ENCODE data around the gene WWOX.

The WWOX gene

GRCh38 chr16:78259873-78260272, 160.4 kb downstream of the WWOX start:
- TF ChIP-seq RARB (CRISPR knock-in tag; IDR thresholded peaks at IDR 0.05) (no peak), SNAI2 (CRISPR knock-in tag; IDR thresholded peaks at IDR 0.05) (no peak), ZC3H10 (CRISPR knock-in tag; IDR thresholded peaks at IDR 0.05) (no peak)
- no peak for ATAC-seq

GRCh38 chr16:78264642-78265041, 165.2 kb downstream of the WWOX start:
- no peak for ATAC-seq
- TF ChIP-seq RARB (CRISPR knock-in tag; IDR thresholded peaks at IDR 0.05) = no peak
- TF ChIP-seq ARNTL (CRISPR knock-in tag; IDR thresholded peaks at IDR 0.05; ENCODE audit: borderline replicate concordance, low read depth) = no peak
- TF ChIP-seq ESRRG (CRISPR knock-in tag; IDR thresholded peaks at IDR 0.05) = no peak
- no peak for TF ChIP-seq GLIS3 (CRISPR knock-in tag; IDR thresholded peaks at IDR 0.05)

DNA sequence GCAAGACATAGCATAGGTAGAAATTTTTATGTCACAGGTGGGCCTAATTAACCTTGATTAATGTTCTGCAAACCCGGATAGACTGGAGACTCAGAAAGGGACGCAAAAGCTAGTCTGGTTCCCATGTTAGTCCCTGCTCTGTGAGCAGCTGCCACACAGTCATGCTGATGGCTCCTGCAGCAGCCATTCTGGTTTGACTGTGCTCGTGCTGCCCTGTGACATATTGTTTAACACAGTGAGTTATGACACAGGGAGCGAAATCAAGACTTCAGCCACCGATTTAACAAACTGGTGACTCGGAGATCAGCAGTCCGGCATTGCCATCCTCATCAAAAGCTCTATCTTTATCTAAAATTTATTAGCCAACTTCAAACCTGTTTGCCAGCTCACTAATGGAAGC, 169.8 kb downstream of the WWOX start:
- TF ChIP-seq ZNF70 (CRISPR knock-in tag; IDR thresholded peaks at IDR 0.05) = no peak
- no peak for TF ChIP-seq GLIS3 (CRISPR knock-in tag; IDR thresholded peaks at IDR 0.05)
- TF ChIP-seq SNAI2 (CRISPR knock-in tag; IDR thresholded peaks at IDR 0.05) = no peak
- TF ChIP-seq ZFP3 (CRISPR knock-in tag; IDR thresholded peaks at IDR 0.05) = no peak
- TF ChIP-seq ZC3H10 (CRISPR knock-in tag; IDR thresholded peaks at IDR 0.05) = no peak
- TF ChIP-seq OSR1 (CRISPR knock-in tag; IDR thresholded peaks at IDR 0.05) = no peak
- no peak for TF ChIP-seq TOX (CRISPR knock-in tag; IDR thresholded peaks at IDR 0.05; ENCODE audit: borderline replicate concordance)
- no peak for TF ChIP-seq TCF4 (CRISPR knock-in tag; IDR thresholded peaks at IDR 0.05; ENCODE audit: borderline replicate concordance)
- no peak for TF ChIP-seq CREB5 (CRISPR knock-in tag; IDR thresholded peaks at IDR 0.05; ENCODE audit: low read depth)
- TF ChIP-seq RARB (CRISPR knock-in tag; IDR thresholded peaks at IDR 0.05) = no peak
- no peak for TF ChIP-seq ZNF565 (CRISPR knock-in tag; conservative IDR thresholded peaks at IDR 0.05; ENCODE audit: low read depth)
- no peak for TF ChIP-seq CSDC2 (CRISPR knock-in tag; IDR thresholded peaks at IDR 0.05)
- TF ChIP-seq ARNTL (CRISPR knock-in tag; IDR thresholded peaks at IDR 0.05; ENCODE audit: borderline replicate concordance, low read depth) = no peak
- TF ChIP-seq PPARA (CRISPR knock-in tag; IDR thresholded peaks at IDR 0.05; ENCODE audit: borderline replicate concordance) = no peak
- TF ChIP-seq PATZ1 (CRISPR knock-in tag; IDR thresholded peaks at IDR 0.05; ENCODE audit: borderline replicate concordance) = no peak
- TF ChIP-seq ESRRG (CRISPR knock-in tag; IDR thresholded peaks at IDR 0.05) = no peak
- no peak for ATAC-seq

- no peak for ATAC-seq
- TF ChIP-seq PPARA (CRISPR knock-in tag; IDR thresholded peaks at IDR 0.05; ENCODE audit: borderline replicate concordance) (no peak), BACH2 (CRISPR knock-in tag; IDR thresholded peaks at IDR 0.05; ENCODE audit: borderline replicate concordance) (no peak), ZC3H10 (CRISPR knock-in tag; IDR thresholded peaks at IDR 0.05) (no peak), ZFP30 (CRISPR knock-in tag; IDR thresholded peaks at IDR 0.05) (no peak), ARNTL (CRISPR knock-in tag; IDR thresholded peaks at IDR 0.05; ENCODE audit: borderline replicate concordance, low read depth) (no peak), ESRRG (CRISPR knock-in tag; IDR thresholded peaks at IDR 0.05) (no peak), CREB5 (CRISPR knock-in tag; IDR thresholded peaks at IDR 0.05; ENCODE audit: low read depth) (no peak), CSRNP3 (CRISPR knock-in tag; IDR thresholded peaks at IDR 0.05) (no peak)
- TF ChIP-seq, protein P1, sequence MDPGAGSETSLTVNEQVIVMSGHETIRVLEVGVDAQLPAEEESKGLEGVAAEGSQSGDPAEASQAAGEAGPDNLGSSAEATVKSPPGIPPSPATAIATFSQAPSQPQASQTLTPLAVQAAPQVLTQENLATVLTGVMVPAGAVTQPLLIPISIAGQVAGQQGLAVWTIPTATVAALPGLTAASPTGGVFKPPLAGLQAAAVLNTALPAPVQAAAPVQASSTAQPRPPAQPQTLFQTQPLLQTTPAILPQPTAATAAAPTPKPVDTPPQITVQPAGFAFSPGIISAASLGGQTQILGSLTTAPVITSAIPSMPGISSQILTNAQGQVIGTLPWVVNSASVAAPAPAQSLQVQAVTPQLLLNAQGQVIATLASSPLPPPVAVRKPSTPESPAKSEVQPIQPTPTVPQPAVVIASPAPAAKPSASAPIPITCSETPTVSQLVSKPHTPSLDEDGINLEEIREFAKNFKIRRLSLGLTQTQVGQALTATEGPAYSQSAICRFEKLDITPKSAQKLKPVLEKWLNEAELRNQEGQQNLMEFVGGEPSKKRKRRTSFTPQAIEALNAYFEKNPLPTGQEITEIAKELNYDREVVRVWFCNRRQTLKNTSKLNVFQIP (CRISPR knock-in tag; IDR thresholded peaks at IDR 0.05; ENCODE audit: borderline replicate concordance, low read depth) = no peak
Observed at GRCh38 chr16:78271981-78272380, 172.5 kb downstream of the WWOX start.

All from SK-N-SH treated with all-trans-retinoic acid at 6 μM for 48 hours (cell line).